IMR-90 (cell line): ENCODE results near the gene NKX2-1. TPM values are rescaled to one million over a fixed set of nuclear protein-coding genes. Genes with fewer than 3 reads are reported as not detected.

Experiments used
- ATAC-seq: fragments of 200-7000 bp; cut with Tn5 transposase; 2 replicates; pipeline ENCODE4 v1.9.1; 2020; ENCODE audit warnings: low read depth, mild to moderate bottlenecking, moderate library complexity
- BruUV-seq: library from RNA; stranded (reverse); fragments of 400-500 nt; replicated peaks from 2 replicates; lab custom pipeline; 2021; lab: Mats Ljungman, UMichigan
- CTCF ChIA-PET: fragments of 300-600 bp; formaldehyde crosslinking; extraction: SDS; loops from one replicate; lab custom pipeline; 2021; ENCODE audit warnings: antibody characterized with exemption; lab: Yijun Ruan, JAX
- POLR2A ChIA-PET: fragments of 300-600 bp; sonication (Branson Sonifier 250); formaldehyde crosslinking; loops from one replicate; lab custom pipeline; 2022; ENCODE audit warnings: antibody characterized with exemption; ENCODE audit not compliant: unreplicated experiment; lab: Charles Lee
- DNase-seq: peaks from one replicate; pipeline ENCODE4 v3.0.0; 2013
- H2AFZ ChIP-seq: replicated peaks from 2 replicates; pipeline ENCODE3; 2013; ENCODE audit warnings: low read length, mild to moderate bottlenecking; ENCODE audit not compliant: poor library complexity
- H2AK5ac ChIP-seq: 2 replicates; pipeline ENCODE4 v1.6.1; 2013; ENCODE audit warnings: low read depth, low read length, inconsistent platforms
- H2AK9ac ChIP-seq: replicated peaks from 2 replicates; pipeline ENCODE3; 2013; ENCODE audit warnings: mild to moderate bottlenecking, low read depth, low read length, moderate library complexity; ENCODE audit not compliant: poor library complexity
- H2BK120ac ChIP-seq: 2 replicates; pipeline ENCODE4 v1.6.1; 2013; ENCODE audit warnings: low read depth, low read length, inconsistent platforms
- H2BK15ac ChIP-seq: 3 replicates; pipeline ENCODE4 v1.6.1; 2013; ENCODE audit warnings: low read depth, low read length, inconsistent platforms
- H2BK20ac ChIP-seq: 2 replicates; pipeline ENCODE4 v1.6.1; 2013; ENCODE audit warnings: low read depth, mild to moderate bottlenecking, inconsistent platforms, low read length, moderate library complexity
- H2BK5ac ChIP-seq: 2 replicates; pipeline ENCODE4 v1.6.1; 2013; ENCODE audit warnings: mild to moderate bottlenecking, low read depth, low read length, inconsistent platforms; ENCODE audit not compliant: poor library complexity, severe bottlenecking
- H3K14ac ChIP-seq: replicated peaks from 2 replicates; pipeline ENCODE4 v1.6.1; 2013; ENCODE audit warnings: low read depth, low read length, inconsistent platforms
- H3K18ac ChIP-seq: 2 replicates; pipeline ENCODE4 v1.6.1; 2013; ENCODE audit warnings: low read depth, low read length, control low read depth
- H3K23ac ChIP-seq: 2 replicates; pipeline ENCODE4 v1.6.1; 2013; ENCODE audit warnings: low read depth, low read length, inconsistent platforms
- H3K27ac ChIP-seq: 2 replicates; pipeline ENCODE4 v1.5.1; 2013; ENCODE audit warnings: mild to moderate bottlenecking, control low read depth, low read length; ENCODE audit not compliant: insufficient read depth
- H3K27me3 ChIP-seq: 2 replicates; pipeline ENCODE4 v1.6.1; 2013; ENCODE audit warnings: low read length; ENCODE audit not compliant: control insufficient read depth, insufficient read depth
- H3K36me3 ChIP-seq: 2 replicates; pipeline ENCODE4 v1.6.1; 2013; ENCODE audit warnings: low read length, mixed read lengths; ENCODE audit not compliant: control insufficient read depth, insufficient read depth
- H3K4ac ChIP-seq: 2 replicates; pipeline ENCODE4 v1.6.1; 2013; ENCODE audit warnings: low read depth, low read length, inconsistent platforms
- H3K4me1 ChIP-seq: 2 replicates; pipeline ENCODE4 v1.6.1; 2013; ENCODE audit warnings: low read length, mixed read lengths; ENCODE audit not compliant: control insufficient read depth, insufficient read depth
- H3K4me2 ChIP-seq: 2 replicates; pipeline ENCODE4 v1.6.1; 2013; ENCODE audit warnings: low read depth, mild to moderate bottlenecking, control low read depth, low read length, moderate library complexity
- H3K4me3 ChIP-seq: 2 replicates; pipeline ENCODE4 v1.5.1; 2013; ENCODE audit warnings: low read depth, mild to moderate bottlenecking, control low read depth, low read length, moderate library complexity; ENCODE audit not compliant: insufficient read depth
- H3K56ac ChIP-seq: 2 replicates; pipeline ENCODE4 v1.6.1; 2013; ENCODE audit warnings: low read length, inconsistent platforms; ENCODE audit not compliant: insufficient read depth; ENCODE audit errors: extremely low read depth
- H3K79me1 ChIP-seq, 2 experiments: 2 replicates each; pipeline ENCODE4 v1.6.1; 2013; ENCODE audit warnings: low read length in 2 of 2, inconsistent platforms in 1 of 2, low read depth in 1 of 2
- H3K9ac ChIP-seq: 2 replicates; pipeline ENCODE4 v1.6.1; 2013; ENCODE audit warnings: low read depth, low read length, control low read depth
- H3K9me1 ChIP-seq: 2 replicates; pipeline ENCODE4 v1.6.1; 2013; ENCODE audit warnings: low read length, inconsistent platforms; ENCODE audit not compliant: insufficient read depth
- H3K9me3 ChIP-seq: 2 replicates; pipeline ENCODE4 v1.6.1; 2013; ENCODE audit warnings: low read length; ENCODE audit not compliant: control insufficient read depth, insufficient read depth
- H4K20me1 ChIP-seq: 2 replicates; pipeline ENCODE4 v1.6.1; 2013; ENCODE audit warnings: low read length, inconsistent platforms; ENCODE audit not compliant: insufficient read depth
- H4K5ac ChIP-seq: 2 replicates; pipeline ENCODE4 v1.6.1; 2013; ENCODE audit warnings: mild to moderate bottlenecking, low read depth, low read length, control low read depth
- H4K8ac ChIP-seq, 2 experiments: 2 replicates each; pipeline ENCODE4 v1.6.1; 2013; ENCODE audit warnings: low read depth in 2 of 2, low read length in 2 of 2, control low read depth in 1 of 2, inconsistent platforms in 1 of 2
- H4K91ac ChIP-seq: 2 replicates; pipeline ENCODE4 v1.6.1; 2013; ENCODE audit warnings: low read depth, low read length, inconsistent platforms; ENCODE audit not compliant: insufficient read depth
- FOS ChIP-seq: fragments of 150-350 bp; IDR thresholded peaks from 2 replicates; pipeline ENCODE4 v1.6.1; 2016; ENCODE audit warnings: low read depth, low read length
- MAFK ChIP-seq: IDR thresholded peaks from 2 replicates; pipeline ENCODE4 v1.6.1; 2012; ENCODE audit warnings: low read depth, low read length, improper control_type of control experiment
- MXI1 ChIP-seq: IDR thresholded peaks from 2 replicates; pipeline ENCODE4 v1.6.1; 2012; ENCODE audit warnings: low read depth, mild to moderate bottlenecking, low read length, moderate library complexity, borderline replicate concordance
- NFE2L2 ChIP-seq: fragments of 150-350 bp; IDR thresholded peaks from 2 replicates; pipeline ENCODE4 v1.6.1; 2016; ENCODE audit warnings: low read depth, mild to moderate bottlenecking, low read length
- RCOR1 ChIP-seq: IDR thresholded peaks from 2 replicates; pipeline ENCODE4 v1.6.1; 2012; ENCODE audit warnings: mild to moderate bottlenecking, low read length, improper control_type of control experiment; ENCODE audit not compliant: insufficient replicate concordance
- RFX5 ChIP-seq: IDR thresholded peaks from 2 replicates; pipeline ENCODE4 v1.8.0; 2012; ENCODE audit warnings: low read depth, mild to moderate bottlenecking, low read length, moderate library complexity
- WGBS, 2 experiments: methylation state at CpG; one replicate each; pipeline versions ENCODE4 v1.1.5 to v1.1.7; 2013; ENCODE audit warnings: missing lambda C conversion rate in 2 of 2; ENCODE audit not compliant: insufficient read length in 1 of 2; ENCODE audit errors: extremely low coverage in 2 of 2; 5-methylcytosine and 5-hydroxymethylcytosine counted together
- dilution Hi-C: fragments of 300-500 bp; cut with HindIII; formaldehyde crosslinking; loops from one replicate; pipeline ENCODE4 v1.14.3; 2018; ENCODE audit warnings: low sequenced_read_pairs; ENCODE audit not compliant: unreplicated experiment
- in situ Hi-C: fragments of 300-500 bp; cut with MboI; formaldehyde crosslinking; loops from 3 replicates; pipeline ENCODE4 v1.14.3; 2019; ENCODE audit warnings: low sequenced_read_pairs, inconsistent platforms, mixed read lengths
- intact Hi-C: fragments of 100-400 bp; cut with micrococcal nuclease; formaldehyde crosslinking; loops from 2 replicates; pipeline ENCODE4 v1.10.0; 2022
- polyA plus RNA-seq, 3 experiments: library from polyadenylated mRNA; depleted of rRNA; stranded (reverse); fragments of >200 nt; gene quantifications; 2 replicates each; pipeline ENCODE4 v1.2.3, GENCODE V29; 2012; ENCODE audit warnings: low replicate concordance in 1 of 3
- total RNA-seq: library from RNA; depleted of rRNA; stranded (reverse); fragments of >200 nt; gene quantifications from 2 replicates; pipeline ENCODE4 v1.2.3, GENCODE V29; 2012
- TF ChIP-seq, protein P1 (sequence below): fragments of 150-350 bp; IDR thresholded peaks from 2 replicates; pipeline ENCODE4 v1.6.1; 2016; ENCODE audit warnings: low read depth, mild to moderate bottlenecking, low read length, moderate library complexity, borderline replicate concordance

NKX2-1 gene
- total and polyA plus RNA-seq, 2 of the 4 experiments (the other 2 are of a cell fraction), result not detected

DNA sequence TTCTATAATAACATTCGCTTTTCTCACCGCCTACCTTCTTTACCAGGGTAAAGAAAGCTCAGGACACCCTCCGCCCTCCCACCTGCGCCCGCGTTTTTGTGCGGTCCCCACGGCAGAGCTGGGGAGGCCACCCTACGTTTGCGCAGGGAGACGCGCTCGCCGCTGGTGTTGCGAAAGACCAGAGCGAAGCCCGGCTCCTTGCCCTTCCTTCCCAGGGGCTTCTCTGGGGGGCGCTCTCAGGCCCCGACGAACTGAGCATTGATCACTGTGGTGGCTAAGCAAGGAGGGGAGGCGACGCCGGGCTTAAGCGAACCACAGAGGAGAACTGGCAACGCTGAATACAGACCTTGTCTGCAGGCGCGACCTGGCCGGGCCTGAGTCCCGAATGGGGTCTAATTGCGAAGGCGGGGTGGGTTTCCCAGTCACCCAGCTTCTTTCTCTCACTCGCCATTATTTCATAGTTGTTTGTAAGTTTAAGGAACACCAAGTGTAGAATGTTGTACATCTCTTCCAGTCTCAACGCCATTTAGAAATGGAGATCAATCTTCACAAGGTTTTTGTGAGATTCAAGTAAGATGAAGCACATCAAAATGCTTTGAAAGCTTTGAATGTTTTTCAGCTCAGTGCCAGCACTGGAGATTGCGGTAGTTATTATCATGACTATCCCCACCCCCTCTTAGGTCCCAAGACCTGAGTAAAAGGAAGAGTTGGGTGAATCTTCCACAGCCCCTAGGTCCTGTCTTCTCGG lies 1.7 kb upstream of the NKX2-1 start:
- Histone ChIP-seq H4K8ac (no peak overlapping the region), H2AK5ac (no peak overlapping the region), H3K27me3 (peaks cover 96% of the 10 kb centered on the region), H4K91ac (no peak overlapping the region), H3K27ac (no peak overlapping the region), H2BK120ac (no peak overlapping the region), H3K4ac (no peak overlapping the region), H2AK9ac (no peak overlapping the region), H2BK20ac (no peak overlapping the region), H4K20me1 (no peaks in the 10 kb centered on the region), H3K23ac (no peak overlapping the region), H3K14ac (no peak overlapping the region), H2BK5ac (no peak overlapping the region), H3K4me3 (no peak overlapping the region), H3K36me3 (no peaks in the 10 kb centered on the region), H3K9me1 (no peaks in the 10 kb centered on the region), H3K4me1 (peaks cover 2% of the 10 kb centered on the region; the same call in 1 of the 2 replicates), H2BK15ac (no peak overlapping the region), H3K18ac (no peak overlapping the region), H3K4me2 (no peak overlapping the region), H3K9ac (no peak overlapping the region), H3K79me1 (no peaks in the 10 kb centered on the region), H2AFZ (no peak overlapping the region), H3K9me3 (peaks cover 12% of the 10 kb centered on the region), H3K56ac (no peak overlapping the region), H4K5ac (no peak overlapping the region)
- dilution Hi-C loops, result no loop called here
- ATAC-seq, result no peak
- ChIA-PET CTCF (interaction anchor here (0.6 to 1.0 kb wide), 2 partner anchors 31 to 56 kb away, joined by 3 read pairs; no protein-coding TSS in a partner anchor), POLR2A (no interaction called here)
- in situ Hi-C loops, result no loop called here
- intact Hi-C loops, result no loop called here
- WGBS, 2 experiments, result 0% methylated on average over 2 of the region's 35 CpGs; no CpG with 5 or more reads in 1 of the 2 experiments
- BruUV-seq, result no TSS peak
- TF ChIP-seq, protein P1, sequence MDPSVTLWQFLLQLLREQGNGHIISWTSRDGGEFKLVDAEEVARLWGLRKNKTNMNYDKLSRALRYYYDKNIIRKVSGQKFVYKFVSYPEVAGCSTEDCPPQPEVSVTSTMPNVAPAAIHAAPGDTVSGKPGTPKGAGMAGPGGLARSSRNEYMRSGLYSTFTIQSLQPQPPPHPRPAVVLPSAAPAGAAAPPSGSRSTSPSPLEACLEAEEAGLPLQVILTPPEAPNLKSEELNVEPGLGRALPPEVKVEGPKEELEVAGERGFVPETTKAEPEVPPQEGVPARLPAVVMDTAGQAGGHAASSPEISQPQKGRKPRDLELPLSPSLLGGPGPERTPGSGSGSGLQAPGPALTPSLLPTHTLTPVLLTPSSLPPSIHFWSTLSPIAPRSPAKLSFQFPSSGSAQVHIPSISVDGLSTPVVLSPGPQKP, result no peak
- TF ChIP-seq RCOR1, result no peak
- TF ChIP-seq MAFK, result no peak
- TF ChIP-seq RFX5, result no peak
- TF ChIP-seq NFE2L2, result no peak
- TF ChIP-seq FOS, result no peak
- TF ChIP-seq MXI1, result no peak
- no peak for DNase-seq
